Gastrocnemius medialis (tissue), 4 donors: ENCODE measurements around the gene CFP. TPM values are rescaled to one million over a fixed set of nuclear protein-coding genes. Genes with fewer than 3 reads are reported as not detected.

Source experiments
- ATAC-seq, 2 donors: fragments of 150-250 bp; one replicate each; pipeline ENCODE4 v1.9.1; 2016
- DNase-seq, 2 donors: peaks; one replicate each; pipeline ENCODE4 v3.0.0-alpha.2; 2019
- H3K27ac ChIP-seq, 4 donors: fragments of 200-600 bp; sonication (generic); 1 replicate in 1 of 4; 2 replicates in 3 of 4; pipeline ENCODE4 v1.5.1; 2016 to 2018; ENCODE audit warnings: mild to moderate bottlenecking in 2 of 4, moderate library complexity in 1 of 4
- H3K27me3 ChIP-seq, 3 donors: fragments of 200-600 bp; sonication (generic) in 2 of 3; 1 replicate in 1 of 3; 2 replicates in 2 of 3; pipeline versions ENCODE4 v1.5.1 to v1.6.0; 2016 to 2019; ENCODE audit warnings: mild to moderate bottlenecking in 1 of 3, moderate library complexity in 1 of 3
- H3K36me3 ChIP-seq, 2 donors: fragments of 200-600 bp; sonication (generic) in 1 of 2; one replicate each; pipeline ENCODE4 v1.5.1; 2017 to 2018
- H3K4me1 ChIP-seq, 2 donors: fragments of 200-600 bp; sonication (generic) in 1 of 2; one replicate each; pipeline ENCODE4 v1.5.1; 2016 to 2017; ENCODE audit warnings: mild to moderate bottlenecking in 2 of 2
- H3K4me3 ChIP-seq, 4 donors: fragments of 200-600 bp; sonication (generic) in 3 of 4; 1 replicate in 1 of 4; 2 replicates in 3 of 4; pipeline ENCODE4 v1.5.1; 2016 to 2019; ENCODE audit warnings: mild to moderate bottlenecking in 2 of 4
- H3K9me3 ChIP-seq, 3 donors: fragments of 200-600 bp; sonication (generic) in 2 of 3; 1 replicate in 1 of 3; 2 replicates in 2 of 3; pipeline ENCODE4 v1.5.1; 2016 to 2019
- POLR2A ChIP-seq, 2 donors: fragments of 450-650 bp; IDR thresholded peaks; one replicate each; pipeline ENCODE4 v1.6.1; 2017; ENCODE audit warnings: antibody characterized with exemption in 2 of 2, mild to moderate bottlenecking in 2 of 2, moderate library complexity in 2 of 2
- in situ Hi-C, 4 donors: fragments of 200-750 bp; cut with MboI; loops; one replicate each; pipeline versions ENCODE4 v1.15.0 to v1.8.0; 2017; ENCODE audit warnings: low sequenced_read_pairs in 4 of 4
- intact Hi-C: fragments of 100-400 bp; cut with DNase I; formaldehyde crosslinking; loops from one replicate; pipeline ENCODE4 v1.15.1; 2023; ENCODE audit warnings: low total_unique reads
- total RNA-seq, 4 donors: library from RNA; depleted of rRNA; stranded (reverse); fragments of >200 nt; gene quantifications; one replicate each; pipeline versions ENCODE4 v1.1.0 to v1.2.3, GENCODE V29; 2016
- TF ChIP-seq, protein P1 (sequence below), 5 experiments: fragments of 450-650 bp in 3 of 5; fragments of 200-600 bp in 2 of 5; sonication (generic) in 2 of 5; IDR thresholded peaks in 4 of 5; conservative IDR thresholded peaks in 1 of 5; 1 replicate in 4 of 5; 2 replicates in 1 of 5; pipeline ENCODE4 v1.5.1; 2016 to 2019; ENCODE audit warnings: antibody characterized with exemption in 5 of 5, mild to moderate bottlenecking in 3 of 5, moderate library complexity in 3 of 5

CFP gene
- total RNA-seq, 4 donors from 2014 or later, result 0.51 to 3.8 (median 3.3) TPM; not detected in 1

GRCh38 chrX:47628982-47629381 is 748 bp downstream of the CFP start:
- in situ Hi-C loops, result loop anchor here in 1 of 4 donors (25.0 kb wide), 1 partner anchor 92 kb away; no protein-coding TSS in a partner anchor
- ATAC-seq, result no peak
- H3K4me3 ChIP-seq, result no peak overlapping the region
- H3K4me1 ChIP-seq, result no peaks in the 10 kb centered on the region
- TF ChIP-seq, protein P1, sequence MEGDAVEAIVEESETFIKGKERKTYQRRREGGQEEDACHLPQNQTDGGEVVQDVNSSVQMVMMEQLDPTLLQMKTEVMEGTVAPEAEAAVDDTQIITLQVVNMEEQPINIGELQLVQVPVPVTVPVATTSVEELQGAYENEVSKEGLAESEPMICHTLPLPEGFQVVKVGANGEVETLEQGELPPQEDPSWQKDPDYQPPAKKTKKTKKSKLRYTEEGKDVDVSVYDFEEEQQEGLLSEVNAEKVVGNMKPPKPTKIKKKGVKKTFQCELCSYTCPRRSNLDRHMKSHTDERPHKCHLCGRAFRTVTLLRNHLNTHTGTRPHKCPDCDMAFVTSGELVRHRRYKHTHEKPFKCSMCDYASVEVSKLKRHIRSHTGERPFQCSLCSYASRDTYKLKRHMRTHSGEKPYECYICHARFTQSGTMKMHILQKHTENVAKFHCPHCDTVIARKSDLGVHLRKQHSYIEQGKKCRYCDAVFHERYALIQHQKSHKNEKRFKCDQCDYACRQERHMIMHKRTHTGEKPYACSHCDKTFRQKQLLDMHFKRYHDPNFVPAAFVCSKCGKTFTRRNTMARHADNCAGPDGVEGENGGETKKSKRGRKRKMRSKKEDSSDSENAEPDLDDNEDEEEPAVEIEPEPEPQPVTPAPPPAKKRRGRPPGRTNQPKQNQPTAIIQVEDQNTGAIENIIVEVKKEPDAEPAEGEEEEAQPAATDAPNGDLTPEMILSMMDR (IDR thresholded peaks at IDR 0.05 in 4 of 5, conservative IDR thresholded peaks at IDR 0.05 in 1 of 5), result no peak
- no peak for TF ChIP-seq POLR2A (IDR thresholded peaks at IDR 0.05)
- peaks cover 0 to 3% (median under 1%) of the 10 kb centered on the region in 3 donors for H3K27me3 ChIP-seq
- intact Hi-C loops, result no loop called here
- no peaks in the 10 kb centered on the region for H3K36me3 ChIP-seq
- H3K9me3 ChIP-seq, result no peaks in the 10 kb centered on the region
- DNase-seq, result no peak
- H3K27ac ChIP-seq, result no peak overlapping the region

DNA sequence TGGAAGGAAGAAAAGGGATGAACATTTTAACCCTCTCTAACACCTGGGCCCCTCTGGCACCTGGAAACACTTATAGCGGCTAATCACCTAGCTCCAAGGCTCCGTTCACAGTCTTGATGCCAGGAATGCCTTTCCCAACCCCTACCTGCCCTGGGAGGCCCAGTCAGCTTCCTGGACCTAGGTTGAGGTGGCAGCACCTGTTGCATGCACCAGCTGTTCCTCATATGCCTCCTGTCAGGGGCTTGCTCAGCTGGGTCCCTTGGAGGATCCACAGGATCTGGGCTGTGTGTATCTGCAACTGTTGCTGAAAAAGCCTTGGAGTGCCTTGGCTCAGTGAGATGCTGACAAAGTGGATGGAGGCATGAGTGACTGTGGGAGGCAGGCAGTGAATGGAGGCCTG is 4.4 kb downstream of the CFP start:
- in situ Hi-C loops, result loop anchor here in 1 of 4 donors (25.0 kb wide), 1 partner anchor 88 kb away; no protein-coding TSS in a partner anchor
- DNase-seq, result no peak
- H3K27ac ChIP-seq, result no peak overlapping the region
- ATAC-seq, result no peak
- no peaks in the 10 kb centered on the region for H3K36me3 ChIP-seq
- no peak overlapping the region for H3K4me3 ChIP-seq
- intact Hi-C loops, result no loop called here
- no peak for TF ChIP-seq POLR2A (IDR thresholded peaks at IDR 0.05)
- TF ChIP-seq, protein P1 (IDR thresholded peaks at IDR 0.05 in 4 of 5, conservative IDR thresholded peaks at IDR 0.05 in 1 of 5), result no peak
- no peaks in the 10 kb centered on the region for H3K9me3 ChIP-seq
- H3K27me3 ChIP-seq, result peaks cover 0 to 11% (median 10%) of the 10 kb centered on the region in 3 donors
- H3K4me1 ChIP-seq, result no peaks in the 10 kb centered on the region

DNA sequence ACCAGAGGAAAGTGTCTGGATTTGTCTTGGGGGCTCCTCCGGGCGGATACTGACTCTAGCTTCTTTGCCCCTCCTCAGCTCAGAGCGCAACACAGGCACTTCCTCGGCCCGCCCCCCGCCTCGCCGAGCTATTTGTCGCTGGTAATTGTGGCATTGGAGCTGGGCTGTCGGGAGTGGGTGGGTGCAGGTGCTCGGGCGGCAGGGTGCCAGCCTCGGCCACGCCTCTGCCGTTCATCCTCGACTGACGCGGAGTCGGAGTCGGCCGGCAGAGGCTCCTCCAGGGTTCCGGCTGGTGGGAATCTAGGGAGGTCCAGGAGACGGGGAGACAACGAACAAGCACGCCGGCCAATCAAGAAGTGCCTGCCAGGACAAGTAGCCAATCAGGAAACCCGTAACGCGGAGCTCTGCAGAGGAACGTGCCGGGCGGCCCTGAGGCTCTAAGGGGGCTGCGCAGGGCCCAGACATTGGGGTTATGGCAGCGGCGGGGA is 6.1 kb downstream of the CFP start:
- Histone ChIP-seq H3K9me3 (no peaks in the 10 kb centered on the region), H3K36me3 (no peaks in the 10 kb centered on the region), H3K27ac (no peak overlapping the region), H3K27me3 (peaks cover 0 to 11% (median 10%) of the 10 kb centered on the region in 3 donors), H3K4me3 (peak overlapping the region in 1 of 4 donors; percentile 17), H3K4me1 (no peaks in the 10 kb centered on the region)
- in situ Hi-C loops, result no loop called here
- DNase-seq, result no peak
- TF ChIP-seq, protein P1 (IDR thresholded peaks at IDR 0.05 in 4 of 5, conservative IDR thresholded peaks at IDR 0.05 in 1 of 5), result no peak
- no peak for TF ChIP-seq POLR2A (IDR thresholded peaks at IDR 0.05)
- intact Hi-C loops, result no loop called here
- no peak for ATAC-seq

GRCh38 chrX:47621851-47622250 is 7.9 kb downstream of the CFP start:
- Histone ChIP-seq H3K27ac (no peak overlapping the region), H3K9me3 (no peaks in the 10 kb centered on the region), H3K4me3 (no peak overlapping the region), H3K36me3 (no peaks in the 10 kb centered on the region), H3K4me1 (no peaks in the 10 kb centered on the region), H3K27me3 (peaks cover 0 to 11% (median 10%) of the 10 kb centered on the region in 3 donors)
- TF ChIP-seq, protein P1 (IDR thresholded peaks at IDR 0.05 in 4 of 5, conservative IDR thresholded peaks at IDR 0.05 in 1 of 5), result no peak
- TF ChIP-seq POLR2A (IDR thresholded peaks at IDR 0.05), result no peak
- DNase-seq, result no peak
- intact Hi-C loops (no loop called here), in situ Hi-C loops (no loop called here)
- no peak for ATAC-seq

DNA sequence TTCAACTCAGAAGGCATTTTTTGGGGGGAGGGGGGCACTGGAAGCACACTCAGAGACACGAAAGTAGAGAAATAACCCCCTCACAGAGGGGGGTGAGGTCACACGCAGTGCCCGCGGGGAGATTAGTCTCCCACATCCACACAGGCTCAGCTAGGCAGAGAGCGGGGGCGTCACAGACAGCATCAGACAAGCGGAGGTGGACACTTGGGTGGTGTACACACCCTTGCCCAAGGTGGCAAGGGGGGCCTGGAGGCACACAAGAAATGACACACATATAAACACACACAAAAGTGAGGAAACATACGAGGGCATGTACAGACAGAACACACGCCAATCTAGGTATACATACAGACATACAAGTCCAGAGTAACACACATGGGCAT is 9.4 kb downstream of the CFP start:
- TF ChIP-seq POLR2A (IDR thresholded peaks at IDR 0.05), result no peak
- TF ChIP-seq, protein P1 (IDR thresholded peaks at IDR 0.05 in 4 of 5, conservative IDR thresholded peaks at IDR 0.05 in 1 of 5), result no peak
- H3K27ac ChIP-seq, result no peak overlapping the region
- DNase-seq (no peak), ATAC-seq (no peak)
- H3K4me3 ChIP-seq, result no peak overlapping the region
- in situ Hi-C loops (no loop called here), intact Hi-C loops (no loop called here)
- no peaks in the 10 kb centered on the region for H3K4me1 ChIP-seq
- H3K36me3 ChIP-seq, result no peaks in the 10 kb centered on the region
- peaks cover 0 to 11% (median 10%) of the 10 kb centered on the region in 3 donors for H3K27me3 ChIP-seq
- no peaks in the 10 kb centered on the region for H3K9me3 ChIP-seq
